Measurements from ENCODE around the gene ARHGEF28.

The ARHGEF28 gene

DNA sequence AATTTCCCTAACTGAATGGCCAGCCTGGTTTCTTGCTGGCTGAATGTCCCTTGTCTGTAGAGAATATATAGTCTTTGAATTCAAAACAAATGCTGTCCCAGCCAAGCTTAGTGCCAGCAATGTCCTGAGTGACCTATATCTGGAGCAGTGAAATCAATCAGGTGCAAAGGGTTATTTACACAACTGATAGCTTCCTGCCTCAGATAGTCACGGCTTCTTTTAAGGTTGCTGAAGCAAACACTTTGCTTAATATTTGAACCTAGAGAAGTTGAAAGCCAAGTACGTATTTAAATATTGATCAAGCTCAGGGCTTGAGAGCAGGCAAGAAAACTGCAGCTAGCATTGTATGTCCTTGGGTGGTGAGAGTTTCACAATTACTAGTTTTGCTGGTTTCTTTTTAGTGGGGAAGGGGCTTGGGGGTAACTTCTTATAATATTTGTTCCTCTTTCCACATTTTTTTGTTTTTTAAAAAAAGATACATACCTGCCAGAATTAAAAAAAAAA is 2.0 kb upstream of the ARHGEF28 start:
- DNase-seq: no peak

- DNase-seq: no peak
Measured at GRCh38 chr5:73624888-73625287, 1.1 kb upstream of the ARHGEF28 start.

DNA sequence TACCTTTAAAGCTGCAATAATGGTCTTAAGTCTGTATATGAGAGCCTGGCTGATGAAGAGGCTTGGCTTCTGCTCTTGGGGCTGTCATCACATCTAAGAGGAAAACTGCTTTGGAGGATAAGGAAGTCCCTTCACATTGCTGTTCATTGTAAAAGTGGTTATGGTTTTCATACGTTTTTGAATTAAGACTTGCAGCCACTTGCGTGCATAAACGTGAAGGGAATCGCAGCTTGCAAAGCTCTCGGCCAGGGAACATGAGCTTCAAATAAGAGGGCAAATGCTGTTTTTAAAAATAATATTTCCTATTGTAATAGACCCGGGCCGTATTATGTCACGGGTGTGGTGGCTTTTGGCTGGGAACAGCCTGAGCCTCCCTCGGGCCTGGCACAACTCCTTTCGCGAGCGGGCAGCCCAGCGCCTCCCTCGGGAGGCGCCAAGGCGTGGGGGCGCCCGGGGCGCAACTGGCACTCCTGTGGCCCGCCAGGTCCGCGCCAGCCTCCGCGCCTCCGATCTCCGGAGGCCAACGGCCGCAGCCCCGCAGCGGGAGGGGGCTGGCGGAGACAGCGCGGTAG is 538 bp upstream of the ARHGEF28 start:
- no peak for DNase-seq

- no peak for DNase-seq
Measured at GRCh38 chr5:73626814-73627313, 868 bp downstream of the ARHGEF28 start.

DNA sequence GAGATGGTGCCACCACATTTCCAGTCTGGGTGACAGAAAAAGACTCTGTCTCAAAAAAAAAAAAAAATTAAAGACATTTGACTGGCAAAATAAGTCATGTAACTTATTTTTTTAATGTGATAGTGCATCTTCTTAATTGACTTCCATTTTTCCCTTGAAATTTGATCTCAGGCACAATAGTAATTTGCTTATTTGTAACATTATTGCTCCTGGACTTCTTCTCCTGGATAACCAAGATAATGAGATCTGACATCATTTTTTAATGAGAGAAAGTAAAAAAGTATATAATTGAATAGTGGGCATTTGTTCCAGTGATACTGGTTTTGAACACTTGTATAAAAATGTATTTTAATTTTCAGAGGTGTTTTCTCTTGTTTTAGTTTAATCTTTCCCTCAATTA is 3.5 kb downstream of the ARHGEF28 start:
- DNase-seq: no peak

- peak; percentile 45 for DNase-seq
Measured at GRCh38 chr5:73630765-73631164, 4.8 kb downstream of the ARHGEF28 start.

- no peak for DNase-seq
Measured at GRCh38 chr5:73631500-73631899, 5.5 kb downstream of the ARHGEF28 start.

DNA sequence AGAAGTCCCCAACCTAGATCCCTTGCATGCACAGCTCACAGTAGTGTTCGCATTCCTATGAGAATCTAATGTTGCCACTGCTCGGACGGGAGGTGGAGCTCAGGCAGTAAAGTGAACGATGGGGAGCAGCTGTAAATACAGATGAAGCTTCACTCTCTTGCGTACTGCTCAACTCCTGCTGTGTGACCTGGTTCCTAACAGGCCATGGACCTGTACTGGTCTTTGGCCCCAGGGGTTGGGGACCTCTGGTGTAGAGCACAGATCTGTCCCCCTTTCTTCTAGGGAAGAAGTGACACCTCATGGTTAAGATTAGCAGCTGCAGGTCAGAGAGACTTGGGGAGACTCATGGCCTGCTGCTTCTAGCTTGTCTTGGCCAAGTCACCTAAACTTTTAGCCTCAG is 7.1 kb downstream of the ARHGEF28 start:
- no peak for DNase-seq

DNA sequence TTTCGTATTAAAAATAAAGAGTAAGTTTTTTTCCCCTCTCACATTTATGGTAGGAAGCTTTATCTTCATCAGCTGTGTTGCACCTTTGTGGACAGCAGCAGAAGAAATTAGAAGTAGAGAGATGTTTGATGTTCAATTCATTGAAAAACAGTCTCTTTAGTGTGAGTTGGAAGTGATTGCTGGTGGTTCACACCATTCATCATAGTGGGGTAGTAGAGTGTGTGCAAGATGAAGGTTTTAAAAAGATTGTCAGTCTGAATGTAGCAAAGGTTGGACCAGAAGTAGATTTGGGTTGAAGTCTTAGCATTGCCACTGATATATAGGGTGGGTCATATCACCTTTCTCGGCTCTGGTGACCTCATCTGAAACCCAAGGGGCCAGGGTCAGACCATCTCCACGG is 10.4 kb downstream of the ARHGEF28 start:
- DNase-seq: no peak

GRCh38 chr5:73637565-73637964 is 11.6 kb downstream of the ARHGEF28 start:
- DNase-seq: no peak

DNA sequence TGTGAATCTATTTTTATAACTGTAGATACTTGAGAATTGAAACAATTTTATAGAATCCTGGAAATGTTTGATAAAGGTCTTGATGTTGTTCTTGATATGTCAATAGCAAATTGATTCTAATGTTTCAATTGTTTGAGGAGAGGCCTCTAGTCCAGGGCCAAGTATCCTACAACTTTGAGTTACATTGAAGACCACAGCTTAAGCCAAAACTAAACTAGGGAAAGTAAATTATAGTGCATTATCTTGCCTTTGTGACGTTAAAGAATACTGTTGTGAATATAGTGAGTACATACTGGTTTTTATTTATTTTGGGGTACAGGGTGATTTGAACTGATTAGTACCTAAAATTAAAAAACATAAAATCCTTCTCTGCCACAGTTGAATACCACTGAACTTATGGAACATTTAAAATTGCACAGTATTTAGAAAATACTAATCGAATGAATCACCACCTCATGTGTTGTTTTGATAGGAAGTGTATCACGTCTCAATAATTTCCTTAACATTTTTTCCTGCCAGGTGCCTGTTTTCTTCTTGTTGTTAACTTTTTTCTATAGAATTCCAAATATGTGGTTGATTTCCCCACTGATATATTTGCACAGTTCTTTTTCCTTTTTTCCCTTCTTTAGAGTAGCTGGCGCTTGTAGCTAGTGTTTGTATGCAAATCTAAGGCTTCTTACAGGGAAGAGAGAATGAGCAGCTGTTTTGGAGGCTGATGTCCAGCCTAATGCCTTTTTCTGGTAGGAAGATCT is 12.5 kb downstream of the ARHGEF28 start:
- DNase-seq: peak; percentile 80

- peak; percentile 27 for DNase-seq
Measured at GRCh38 chr5:73640861-73641320, 14.9 kb downstream of the ARHGEF28 start.

DNA sequence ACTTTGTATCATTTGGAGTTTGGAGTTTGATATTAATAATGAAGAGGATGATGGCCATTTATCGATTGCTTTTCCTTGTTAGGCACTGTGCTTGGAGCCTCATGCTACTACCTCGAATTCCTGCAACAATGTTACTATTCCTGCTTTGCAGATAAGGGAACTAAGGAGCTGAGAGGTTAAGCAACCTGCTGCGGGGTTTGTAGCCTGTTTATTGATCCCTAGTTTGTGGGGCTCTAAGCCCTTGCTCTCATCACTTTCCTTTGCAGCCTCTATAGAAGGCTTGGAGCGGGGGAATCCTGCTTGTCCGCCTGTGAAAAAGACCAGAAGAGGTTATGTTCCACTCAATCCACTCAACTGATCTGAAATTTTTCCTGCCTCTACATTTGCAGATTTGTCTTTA is 15.8 kb downstream of the ARHGEF28 start:
- DNase-seq: no peak

DNA sequence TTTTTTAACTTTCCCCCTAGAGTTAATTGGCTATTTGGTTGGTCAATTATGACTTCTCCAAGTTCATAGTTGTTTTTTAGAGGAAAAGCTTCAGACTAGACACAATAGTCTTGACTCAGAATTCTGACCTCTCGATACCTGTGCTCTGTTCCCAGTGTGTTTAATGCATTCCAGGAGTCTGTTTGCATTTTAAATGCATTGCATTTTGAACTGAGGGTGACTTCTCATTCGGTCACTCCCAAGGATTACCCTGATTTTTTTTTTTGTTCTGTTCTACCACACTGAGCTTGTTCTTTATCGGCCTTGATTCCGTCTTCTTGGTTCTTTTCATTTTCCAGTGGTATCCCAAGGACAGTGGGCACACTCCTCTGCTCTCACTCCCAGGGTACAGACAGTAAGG is 16.3 kb downstream of the ARHGEF28 start:
- DNase-seq: no peak

- DNase-seq: no peak
Measured at GRCh38 chr5:73644385-73644963, 18.5 kb downstream of the ARHGEF28 start.

DNA sequence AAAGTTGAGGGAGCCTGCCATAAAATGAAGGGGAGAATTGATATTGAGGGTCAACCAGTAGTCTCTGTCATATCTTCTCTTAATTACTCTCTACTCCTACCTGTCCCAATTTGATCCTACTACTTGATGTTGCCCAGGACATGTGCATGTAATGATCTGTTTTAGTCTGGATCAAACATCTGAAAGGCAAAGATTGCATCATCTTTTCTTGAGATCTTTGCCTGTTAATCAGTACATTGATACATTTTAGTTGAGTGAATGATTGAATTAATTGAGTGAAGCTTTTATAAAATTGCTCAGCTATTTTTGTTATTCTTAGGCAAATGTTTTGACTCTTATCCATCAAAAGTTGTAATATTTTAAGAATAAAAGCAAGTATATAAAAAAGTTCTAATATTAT is 21.7 kb downstream of the ARHGEF28 start:
- no peak for DNase-seq

DNA sequence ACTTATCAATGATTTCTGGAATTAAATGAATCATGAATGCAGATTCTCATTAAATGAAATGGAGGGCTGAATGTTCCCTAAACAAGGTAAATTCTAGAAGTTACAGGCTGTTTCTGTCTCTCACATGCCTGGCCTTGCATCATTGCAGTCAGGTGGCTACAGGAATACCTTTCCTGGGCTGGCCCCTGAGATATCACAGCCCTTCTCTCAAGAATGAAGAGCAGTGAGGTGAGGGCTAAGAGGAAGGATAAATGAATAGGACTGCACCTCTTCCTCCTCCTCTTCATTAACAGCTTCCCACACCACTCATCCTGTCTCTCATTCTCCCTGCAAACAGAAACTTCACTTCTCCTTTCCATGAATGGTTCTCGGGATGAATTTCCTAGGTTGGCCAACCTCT is 22.5 kb downstream of the ARHGEF28 start:
- DNase-seq: no peak

GRCh38 chr5:73649926-73650325 is 23.9 kb downstream of the ARHGEF28 start:
- DNase-seq: no peak

GRCh38 chr5:73652391-73652790 is 26.4 kb downstream of the ARHGEF28 start:
- DNase-seq: no peak

DNA sequence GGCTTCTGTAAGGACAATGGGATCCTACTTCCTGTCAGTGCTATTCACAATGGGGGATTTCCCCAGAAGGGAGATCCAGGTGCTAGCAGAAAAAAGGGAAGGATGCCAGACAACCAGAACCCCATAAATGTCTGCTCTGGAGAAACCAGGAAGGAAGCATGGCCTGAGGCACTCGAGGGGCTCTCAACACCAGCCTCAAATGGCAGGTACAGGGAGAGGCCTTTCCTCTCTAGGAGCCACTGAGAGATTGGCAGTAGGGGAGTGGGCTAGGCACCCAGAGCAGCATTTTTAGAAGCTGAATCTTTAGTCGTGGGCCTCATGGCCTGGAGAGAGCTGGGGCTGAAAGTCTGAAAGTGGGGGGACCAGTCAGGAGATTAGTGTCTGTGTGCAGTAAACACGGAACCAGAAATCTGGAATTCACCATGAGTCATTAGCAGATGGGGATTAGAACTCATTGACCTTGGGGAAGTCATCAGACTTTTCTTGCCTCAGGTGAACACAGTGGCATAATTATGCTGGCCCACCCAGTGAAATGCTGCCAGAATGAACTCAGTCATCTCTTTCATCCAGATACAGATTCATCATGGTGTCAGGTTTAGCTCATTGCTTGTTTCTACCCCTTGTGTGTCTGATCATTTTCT is 28.3 kb downstream of the ARHGEF28 start:
- peak; percentile 80 for DNase-seq

GRCh38 chr5:73654819-73655318 is 28.9 kb downstream of the ARHGEF28 start:
- no peak for DNase-seq

GRCh38 chr5:73655521-73656160 is 29.6 kb downstream of the ARHGEF28 start:
- DNase-seq: no peak

DNA sequence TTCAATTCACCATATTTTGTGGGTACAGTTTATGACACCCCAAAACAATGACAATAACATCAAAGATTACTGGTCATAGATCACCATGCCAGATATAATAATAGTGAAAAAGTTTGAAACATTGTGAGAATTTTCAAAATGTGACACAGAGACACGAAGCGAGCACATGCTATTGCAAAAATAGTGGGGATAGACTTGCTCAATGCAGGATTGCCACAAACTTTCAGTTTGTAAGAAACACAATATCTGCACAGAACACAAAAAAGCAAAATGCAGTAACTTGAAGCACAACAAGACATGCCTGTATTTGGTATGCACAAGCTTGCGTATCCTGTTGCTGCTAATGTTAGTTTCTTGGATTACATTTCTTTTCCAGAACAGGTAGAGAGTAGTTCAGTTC is 35.8 kb downstream of the ARHGEF28 start:
- no peak for DNase-seq

Data from NCI-H226 (cell line).